ENCODE results near the gene DNAJC9.

- TF ChIP-seq CTCF (IDR thresholded peaks at IDR 0.05) (no peak), POLR2A (IDR thresholded peaks at IDR 0.05) (no peak)
These were observed 46.4 kb upstream of the DNAJC9 start for GRCh38 chr10:73293461-73293860.
